ENCODE measurements around the gene HEG1.
"Not testable (repeated sequence)": the region's sequence is repeated elsewhere in the genome, so short reads cannot be mapped to it uniquely, and the experiment has no call there.

HEG1 gene

GRCh38 chr3:125090649-125091048 is 34.9 kb upstream of the HEG1 start:
- no peak for DNase-seq (ENCODE audit: low read depth)
- TF ChIP-seq, protein P1, sequence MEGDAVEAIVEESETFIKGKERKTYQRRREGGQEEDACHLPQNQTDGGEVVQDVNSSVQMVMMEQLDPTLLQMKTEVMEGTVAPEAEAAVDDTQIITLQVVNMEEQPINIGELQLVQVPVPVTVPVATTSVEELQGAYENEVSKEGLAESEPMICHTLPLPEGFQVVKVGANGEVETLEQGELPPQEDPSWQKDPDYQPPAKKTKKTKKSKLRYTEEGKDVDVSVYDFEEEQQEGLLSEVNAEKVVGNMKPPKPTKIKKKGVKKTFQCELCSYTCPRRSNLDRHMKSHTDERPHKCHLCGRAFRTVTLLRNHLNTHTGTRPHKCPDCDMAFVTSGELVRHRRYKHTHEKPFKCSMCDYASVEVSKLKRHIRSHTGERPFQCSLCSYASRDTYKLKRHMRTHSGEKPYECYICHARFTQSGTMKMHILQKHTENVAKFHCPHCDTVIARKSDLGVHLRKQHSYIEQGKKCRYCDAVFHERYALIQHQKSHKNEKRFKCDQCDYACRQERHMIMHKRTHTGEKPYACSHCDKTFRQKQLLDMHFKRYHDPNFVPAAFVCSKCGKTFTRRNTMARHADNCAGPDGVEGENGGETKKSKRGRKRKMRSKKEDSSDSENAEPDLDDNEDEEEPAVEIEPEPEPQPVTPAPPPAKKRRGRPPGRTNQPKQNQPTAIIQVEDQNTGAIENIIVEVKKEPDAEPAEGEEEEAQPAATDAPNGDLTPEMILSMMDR (IDR thresholded peaks at IDR 0.05; ENCODE audit: insufficient read depth, low read depth, low read length, missing control alignments) = no peak
- H3K4me3 ChIP-seq (ENCODE audit: low read length) = no peak overlapping the region

GRCh38 chr3:125087768-125088391 is 32.1 kb upstream of the HEG1 start:
- DNase-seq (ENCODE audit: low read depth) = no peak
- TF ChIP-seq, protein P1 (IDR thresholded peaks at IDR 0.05; ENCODE audit: insufficient read depth, low read depth, low read length, missing control alignments) = no peak
- no peak overlapping the region for H3K4me3 ChIP-seq (ENCODE audit: low read length)

DNA sequence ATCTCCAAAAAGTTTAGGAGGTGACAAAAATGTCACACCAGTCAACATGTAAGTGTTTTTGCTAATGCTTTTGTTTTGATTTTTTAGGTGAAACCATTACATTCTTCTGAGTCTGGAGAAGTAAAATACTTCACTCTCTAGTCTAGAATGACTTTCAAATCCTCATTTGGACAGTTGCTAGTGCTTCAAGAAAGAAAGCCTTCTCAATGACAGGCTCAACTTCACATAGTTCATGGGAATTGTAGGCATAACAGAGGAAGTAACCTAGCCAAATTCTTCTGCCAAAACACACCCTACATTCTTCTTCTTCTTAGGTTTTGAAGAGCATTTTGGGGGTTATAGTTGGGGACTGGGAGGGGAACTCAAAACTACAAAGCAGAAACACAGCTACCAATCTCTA is 29.4 kb upstream of the HEG1 start:
- TF ChIP-seq, protein P1 (IDR thresholded peaks at IDR 0.05; ENCODE audit: insufficient read depth, low read depth, low read length, missing control alignments) = no peak
- no peak overlapping the region for H3K4me3 ChIP-seq (ENCODE audit: low read length)
- no peak for DNase-seq (ENCODE audit: low read depth)

- peak; percentile 18 for DNase-seq (ENCODE audit: low read depth)
- TF ChIP-seq, protein P1 (IDR thresholded peaks at IDR 0.05; ENCODE audit: insufficient read depth, low read depth, low read length, missing control alignments) = no peak
- no peak overlapping the region for H3K4me3 ChIP-seq (ENCODE audit: low read length)
Measured at GRCh38 chr3:125083776-125084175, 28.0 kb upstream of the HEG1 start.

- peak; percentile 57 for DNase-seq (ENCODE audit: low read depth)
- not testable (repeated sequence) for H3K4me3 ChIP-seq (ENCODE audit: low read length)
Measured at GRCh38 chr3:125082339-125082738, 26.5 kb upstream of the HEG1 start.

DNA sequence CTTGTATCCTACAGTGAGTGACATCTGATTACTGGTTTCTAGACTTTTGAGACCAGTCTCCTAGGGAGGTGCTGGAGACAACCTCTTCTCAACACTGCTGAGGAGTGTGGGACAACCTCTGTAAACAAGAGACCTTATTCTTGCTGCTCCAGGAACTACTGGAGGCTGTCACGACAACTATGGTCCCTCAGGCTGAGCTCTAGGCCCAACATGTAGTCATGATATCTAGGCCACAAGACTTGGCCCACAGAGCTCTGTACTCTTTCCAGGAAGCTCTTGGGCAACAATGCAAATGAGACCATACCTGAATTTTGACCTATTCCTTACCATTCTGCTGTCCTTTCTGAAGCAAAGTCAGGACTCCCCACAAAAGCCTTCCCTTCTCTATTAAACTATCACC is 24.3 kb upstream of the HEG1 start:
- H3K4me3 ChIP-seq (ENCODE audit: low read length) = no peak overlapping the region
- DNase-seq (ENCODE audit: low read depth) = no peak
- TF ChIP-seq, protein P1 (IDR thresholded peaks at IDR 0.05; ENCODE audit: insufficient read depth, low read depth, low read length, missing control alignments) = no peak

DNA sequence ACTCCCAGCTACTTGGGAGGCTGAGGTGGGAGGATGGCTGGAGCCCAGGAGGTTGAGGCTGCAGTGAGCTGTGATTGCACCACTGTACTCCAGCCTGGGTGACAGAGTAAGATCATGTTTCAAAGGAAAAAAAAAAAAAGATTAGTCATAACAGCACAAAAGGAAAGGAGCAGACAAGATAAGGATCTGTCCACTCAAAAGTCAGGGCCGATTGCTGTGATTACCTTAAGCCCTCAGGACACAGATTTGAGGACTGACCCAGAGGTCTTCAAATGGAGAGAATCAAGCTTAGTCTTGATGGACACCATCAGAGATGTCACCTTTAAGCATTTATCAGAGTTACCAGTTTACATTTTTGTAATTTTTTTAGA is 23.9 kb upstream of the HEG1 start:
- peak; percentile 45 for DNase-seq (ENCODE audit: low read depth)

More for the DNA sequence above, 23.9 kb upstream of the HEG1 start:
- H3K4me3 ChIP-seq (ENCODE audit: low read length) = no peak overlapping the region
- TF ChIP-seq, protein P1 (IDR thresholded peaks at IDR 0.05; ENCODE audit: insufficient read depth, low read depth, low read length, missing control alignments) = no peak

Data from epithelial cell of esophagus (primary cell).